Neural progenitor cell (in vitro differentiated cells): ENCODE results near the gene KREMEN2. TPM values are rescaled to one million over a fixed set of nuclear protein-coding genes. Genes with fewer than 3 reads are reported as not detected.

Experiments
- DNase-seq: peaks from one replicate; pipeline ENCODE4 v3.0.0-alpha.2; 2016; ENCODE audit warnings: low spot score
- H2AFZ ChIP-seq: fragments of 200-600 bp; sonication (generic); replicated peaks from 2 replicates; pipeline ENCODE4 v1.6.1; 2016; ENCODE audit warnings: antibody characterized with exemption
- H3F3A ChIP-seq: fragments of 200-600 bp; sonication (generic); 2 replicates; pipeline ENCODE4 v1.6.1; 2016; ENCODE audit warnings: antibody characterized with exemption, low read depth
- H3K27ac ChIP-seq: fragments of 200-600 bp; sonication (generic); 2 replicates; pipeline ENCODE4 v1.5.1; 2016; ENCODE audit warnings: mild to moderate bottlenecking
- H3K27me3 ChIP-seq: fragments of 200-600 bp; sonication (generic); 2 replicates; pipeline ENCODE4 v1.6.1; 2016; ENCODE audit warnings: mild to moderate bottlenecking, moderate library complexity
- H3K36me3 ChIP-seq: fragments of 200-600 bp; sonication (generic); 2 replicates; pipeline ENCODE4 v1.5.1; 2016
- H3K4me1 ChIP-seq: fragments of 200-600 bp; sonication (generic); 2 replicates; pipeline ENCODE4 v1.6.1; 2016; ENCODE audit warnings: mixed run types
- H3K4me2 ChIP-seq: fragments of 200-600 bp; sonication (generic); 2 replicates; pipeline ENCODE4 v1.6.1; 2016
- H3K4me3 ChIP-seq: fragments of 200-600 bp; sonication (generic); 2 replicates; pipeline ENCODE4 v1.5.1; 2016
- H3K79me2 ChIP-seq: fragments of 200-600 bp; sonication (generic); 2 replicates; pipeline ENCODE4 v1.6.1; 2016; ENCODE audit warnings: low read depth
- H3K9ac ChIP-seq: fragments of 200-600 bp; sonication (generic); 2 replicates; pipeline ENCODE4 v1.6.1; 2016
- H3K9me3 ChIP-seq: fragments of 200-600 bp; sonication (generic); 2 replicates; pipeline ENCODE4 v1.5.1; 2016; ENCODE audit warnings: low read depth
- H4K20me1 ChIP-seq: fragments of 200-600 bp; sonication (generic); 2 replicates; pipeline ENCODE4 v1.6.1; 2016; ENCODE audit warnings: low read depth
- H3K27ac Mint-ChIP-seq: 3 replicates; pipeline ENCODE4 v1.8.0; 2021; ENCODE audit warnings: mixed read lengths
- H3K27me3 Mint-ChIP-seq: 2 replicates; pipeline ENCODE4 v1.8.0; 2022; ENCODE audit warnings: low read depth, mild to moderate bottlenecking, inconsistent platforms, moderate library complexity, mixed read lengths; ENCODE audit not compliant: insufficient read depth
- H3K36me3 Mint-ChIP-seq: 3 replicates; pipeline ENCODE4 v1.8.0; 2021; ENCODE audit warnings: mixed read lengths
- H3K4me1 Mint-ChIP-seq: 3 replicates; pipeline ENCODE4 v1.8.0; 2021; ENCODE audit warnings: mixed read lengths
- H3K4me3 Mint-ChIP-seq: 3 replicates; pipeline ENCODE4 v1.8.0; 2021; ENCODE audit warnings: mild to moderate bottlenecking, moderate library complexity, mixed read lengths
- H3K9me3 Mint-ChIP-seq: 3 replicates; pipeline ENCODE4 v1.8.0; 2020; ENCODE audit warnings: mixed read lengths
- EZH2 ChIP-seq: fragments of 200-600 bp; sonication (generic); IDR thresholded peaks from 2 replicates; pipeline ENCODE4 v1.6.1; 2017; ENCODE audit warnings: antibody characterized with exemption, mild to moderate bottlenecking, moderate library complexity
- EZH2phosphoT487 ChIP-seq: fragments of 200-600 bp; sonication (generic); IDR thresholded peaks from 2 replicates; pipeline ENCODE4 v1.6.1; 2017; ENCODE audit warnings: antibody characterized with exemption
- total RNA-seq: library from RNA; depleted of rRNA; stranded (reverse); fragments of >200 nt; gene quantifications from 2 replicates; pipeline ENCODE4 v1.2.3, GENCODE V29; 2015; ENCODE audit warnings: low replicate concordance
- TF ChIP-seq, protein P1 (sequence below): fragments of 200-600 bp; sonication (generic); IDR thresholded peaks from 2 replicates; pipeline ENCODE4 v1.5.1; 2017; ENCODE audit warnings: antibody characterized with exemption, mild to moderate bottlenecking

Gene KREMEN2
- total RNA-seq, 1 donor from 2014 or later: 0.51 TPM

- Mint-ChIP-seq H3K4me1 (peaks cover 4% of the 10 kb centered on the region), H3K36me3 (no peaks in the 10 kb centered on the region), H3K27me3 (peaks cover 18% of the 10 kb centered on the region), H3K4me3 (no peak overlapping the region), H3K9me3 (peaks cover 2% of the 10 kb centered on the region), H3K27ac (no peak overlapping the region)
- Histone ChIP-seq H3K9me3 (no peaks in the 10 kb centered on the region), H3K4me3 (no peak overlapping the region), H3K27me3 (peaks cover 18% of the 10 kb centered on the region), H3F3A (peaks cover 15% of the 10 kb centered on the region), H2AFZ (no peak overlapping the region), H3K36me3 (no peaks in the 10 kb centered on the region), H3K4me2 (no peak overlapping the region), H3K27ac (no peak overlapping the region), H3K4me1 (no peaks in the 10 kb centered on the region), H3K9ac (no peak overlapping the region), H4K20me1 (peaks cover 11% of the 10 kb centered on the region), H3K79me2 (no peaks in the 10 kb centered on the region)
- TF ChIP-seq, protein P1, sequence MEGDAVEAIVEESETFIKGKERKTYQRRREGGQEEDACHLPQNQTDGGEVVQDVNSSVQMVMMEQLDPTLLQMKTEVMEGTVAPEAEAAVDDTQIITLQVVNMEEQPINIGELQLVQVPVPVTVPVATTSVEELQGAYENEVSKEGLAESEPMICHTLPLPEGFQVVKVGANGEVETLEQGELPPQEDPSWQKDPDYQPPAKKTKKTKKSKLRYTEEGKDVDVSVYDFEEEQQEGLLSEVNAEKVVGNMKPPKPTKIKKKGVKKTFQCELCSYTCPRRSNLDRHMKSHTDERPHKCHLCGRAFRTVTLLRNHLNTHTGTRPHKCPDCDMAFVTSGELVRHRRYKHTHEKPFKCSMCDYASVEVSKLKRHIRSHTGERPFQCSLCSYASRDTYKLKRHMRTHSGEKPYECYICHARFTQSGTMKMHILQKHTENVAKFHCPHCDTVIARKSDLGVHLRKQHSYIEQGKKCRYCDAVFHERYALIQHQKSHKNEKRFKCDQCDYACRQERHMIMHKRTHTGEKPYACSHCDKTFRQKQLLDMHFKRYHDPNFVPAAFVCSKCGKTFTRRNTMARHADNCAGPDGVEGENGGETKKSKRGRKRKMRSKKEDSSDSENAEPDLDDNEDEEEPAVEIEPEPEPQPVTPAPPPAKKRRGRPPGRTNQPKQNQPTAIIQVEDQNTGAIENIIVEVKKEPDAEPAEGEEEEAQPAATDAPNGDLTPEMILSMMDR: no peak
- TF ChIP-seq EZH2: no peak
- TF ChIP-seq EZH2phosphoT487: no peak
- peak; percentile 54 for DNase-seq
These were observed 37.2 kb downstream of the KREMEN2 start for GRCh38 chr16:3001316-3001715.

DNA sequence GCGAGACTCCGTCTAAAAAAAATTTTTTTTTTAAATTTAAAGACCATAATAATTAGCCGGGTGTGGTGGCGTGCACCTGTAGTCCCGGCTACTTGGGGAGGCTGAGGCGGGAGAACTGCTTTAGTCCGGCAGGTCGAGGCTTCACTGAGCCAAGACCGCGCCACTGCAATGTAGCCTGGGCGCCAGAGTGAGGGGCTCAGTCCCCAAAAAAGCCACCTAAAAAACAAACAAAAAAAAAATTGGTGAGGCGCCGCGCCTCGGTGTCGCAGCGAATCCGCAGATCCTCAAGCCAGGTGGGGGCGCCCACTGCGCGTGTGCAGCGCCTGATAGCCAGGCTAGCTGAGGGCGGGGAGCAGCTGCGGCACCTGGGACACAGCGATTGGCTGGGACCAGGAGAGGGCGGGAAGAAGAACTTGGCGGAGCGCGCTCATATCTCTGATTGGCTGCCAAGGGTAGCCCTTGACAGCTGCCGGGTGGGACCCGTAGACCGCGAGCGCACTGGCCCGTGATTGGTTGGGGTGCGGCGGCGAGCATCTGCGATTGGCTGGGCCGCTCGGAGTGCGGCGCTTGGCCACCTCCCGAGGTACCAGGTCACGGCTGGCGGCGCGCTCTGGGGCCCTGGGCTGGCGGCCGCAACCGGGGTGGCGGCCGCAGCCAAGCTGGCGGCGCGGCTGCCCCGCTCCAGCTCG, 39.7 kb downstream of the KREMEN2 start:
- peaks cover 11% of the 10 kb centered on the region for H4K20me1 ChIP-seq
- H3F3A ChIP-seq: peaks cover 31% of the 10 kb centered on the region
- H3K4me2 ChIP-seq: no peak overlapping the region
- no peak overlapping the region for H3K4me3 ChIP-seq
- peak; percentile 99 for DNase-seq
- H3K9ac ChIP-seq: no peak overlapping the region
- peaks cover 38% of the 10 kb centered on the region for H3K27me3 Mint-ChIP-seq
- H3K27ac Mint-ChIP-seq: no peak overlapping the region
- H3K36me3 ChIP-seq: no peaks in the 10 kb centered on the region
- TF ChIP-seq, protein P1: peak; percentile 57
- TF ChIP-seq EZH2phosphoT487: no peak
- TF ChIP-seq EZH2: no peak
- H3K4me3 Mint-ChIP-seq: peak overlapping the region; percentile 78
- H3K4me1 ChIP-seq: peaks cover 18% of the 10 kb centered on the region
- peaks cover 2% of the 10 kb centered on the region for H3K9me3 Mint-ChIP-seq
- no peak overlapping the region for H3K27ac ChIP-seq
- H2AFZ ChIP-seq: no peak overlapping the region
- H3K4me1 Mint-ChIP-seq: peaks cover 16% of the 10 kb centered on the region
- H3K36me3 Mint-ChIP-seq: no peaks in the 10 kb centered on the region
- no peaks in the 10 kb centered on the region for H3K79me2 ChIP-seq
- H3K9me3 ChIP-seq: no peaks in the 10 kb centered on the region
- peaks cover 42% of the 10 kb centered on the region for H3K27me3 ChIP-seq

DNA sequence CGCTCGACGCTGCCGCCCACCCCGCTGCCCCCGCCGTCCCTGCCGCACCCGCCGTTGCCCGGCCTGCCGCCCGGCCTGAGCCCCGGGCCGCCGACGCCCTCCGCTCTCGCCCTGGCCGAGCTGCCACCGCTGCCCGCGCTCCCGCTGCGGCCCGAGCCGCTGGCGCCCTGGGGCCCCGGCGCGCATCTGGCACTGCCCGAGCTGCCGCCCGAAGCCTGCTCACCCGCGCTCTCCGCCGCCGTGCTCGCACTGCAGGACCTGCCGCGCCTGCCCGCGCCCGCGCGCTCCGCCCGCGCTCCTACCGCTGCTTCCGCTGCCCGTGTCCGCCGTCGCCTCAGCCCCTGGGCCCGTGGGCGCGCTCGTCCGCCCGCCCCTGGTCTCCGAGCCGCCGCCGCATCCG, 40.2 kb downstream of the KREMEN2 start:
- Histone ChIP-seq H2AFZ (no peak overlapping the region), H3K27me3 (peaks cover 48% of the 10 kb centered on the region), H3F3A (peaks cover 37% of the 10 kb centered on the region), H3K4me1 (peaks cover 19% of the 10 kb centered on the region), H3K4me2 (no peak overlapping the region), H3K9ac (no peak overlapping the region), H4K20me1 (peaks cover 11% of the 10 kb centered on the region), H3K27ac (no peak overlapping the region), H3K4me3 (no peak overlapping the region), H3K79me2 (no peaks in the 10 kb centered on the region), H3K9me3 (no peaks in the 10 kb centered on the region), H3K36me3 (no peaks in the 10 kb centered on the region)
- no peak for TF ChIP-seq EZH2phosphoT487
- TF ChIP-seq, protein P1: no peak
- TF ChIP-seq EZH2: no peak
- peaks cover 2% of the 10 kb centered on the region for H3K9me3 Mint-ChIP-seq
- H3K4me3 Mint-ChIP-seq: no peak overlapping the region
- DNase-seq: peak; percentile 50
- peaks cover 18% of the 10 kb centered on the region for H3K4me1 Mint-ChIP-seq
- H3K36me3 Mint-ChIP-seq: no peaks in the 10 kb centered on the region
- no peak overlapping the region for H3K27ac Mint-ChIP-seq
- H3K27me3 Mint-ChIP-seq: peaks cover 38% of the 10 kb centered on the region
